Panc1 (cell line): ENCODE data around the gene RHOT2. TPM values are rescaled to one million over a fixed set of nuclear protein-coding genes. Genes with fewer than 3 reads are reported as not detected.

Experiments used
- ATAC-seq: fragments of 200-7000 bp; cut with Tn5 transposase; 2 replicates; pipeline ENCODE4 v1.9.1; 2020; ENCODE audit warnings: mild to moderate bottlenecking, moderate library complexity
- BruUV-seq: library from RNA; stranded (reverse); fragments of 400-500 nt; replicated peaks from 2 replicates; lab custom pipeline; 2021; lab: Mats Ljungman, UMichigan
- CTCF ChIA-PET: fragments of 300-600 bp; sonication (Branson Sonifier 250); formaldehyde crosslinking; loops from one replicate; lab custom pipeline; 2022; ENCODE audit warnings: antibody characterized with exemption; lab: Charles Lee
- POLR2A ChIA-PET: fragments of 300-600 bp; sonication (Branson Sonifier 250); formaldehyde crosslinking; loops from one replicate; lab custom pipeline; 2022; ENCODE audit warnings: antibody characterized with exemption; lab: Charles Lee
- DNase-seq: peaks from one replicate; pipeline ENCODE4 v3.0.0-alpha.2; 2010; ENCODE audit warnings: low read depth, low spot score
- H3K27ac ChIP-seq: 2 replicates; pipeline ENCODE4 v1.5.1; 2011; ENCODE audit warnings: mild to moderate bottlenecking, low read length, inconsistent platforms
- H3K27me3 ChIP-seq: fragments of 200-500 bp; sonication (Bioruptor generic); 2 replicates; pipeline ENCODE4 v1.6.0; 2014; ENCODE audit warnings: low read length, inconsistent platforms; ENCODE audit not compliant: control insufficient read depth, insufficient read depth
- H3K36me3 ChIP-seq: fragments of 200-500 bp; sonication (Bioruptor generic); 2 replicates; pipeline ENCODE4 v1.5.1; 2014; ENCODE audit warnings: inconsistent platforms, mild to moderate bottlenecking, low read length, moderate library complexity; ENCODE audit not compliant: control insufficient read depth, insufficient read depth
- H3K4me1 ChIP-seq: 2 replicates; pipeline ENCODE4 v1.5.1; 2011; ENCODE audit warnings: inconsistent platforms, mild to moderate bottlenecking, low read length, moderate library complexity; ENCODE audit not compliant: control insufficient read depth, insufficient read depth
- H3K4me3 ChIP-seq, 2 experiments: 2 replicates each; pipeline ENCODE4 v1.5.1; 2011 to 2012; ENCODE audit warnings: low read depth in 2 of 2, low read length in 2 of 2, mild to moderate bottlenecking in 2 of 2, inconsistent platforms in 1 of 2, moderate library complexity in 1 of 2
- H3K9me3 ChIP-seq: fragments of 200-500 bp; sonication (Bioruptor generic); 2 replicates; pipeline ENCODE4 v1.5.1; 2014; ENCODE audit warnings: low read depth, mild to moderate bottlenecking, inconsistent platforms, low read length, moderate library complexity; ENCODE audit not compliant: control insufficient read depth, insufficient read depth
- POLR2AphosphoS5 ChIP-seq: IDR thresholded peaks from 2 replicates; pipeline ENCODE4 v1.6.1; 2012; ENCODE audit warnings: mild to moderate bottlenecking, low read depth, low read length, moderate library complexity
- SIN3A ChIP-seq: IDR thresholded peaks from 2 replicates; pipeline ENCODE4 v1.6.1; 2012; ENCODE audit warnings: low read depth, mild to moderate bottlenecking, low read length, moderate library complexity, borderline replicate concordance; ENCODE audit not compliant: insufficient read depth
- TCF7L2 ChIP-seq: IDR thresholded peaks from 2 replicates; pipeline ENCODE4 v1.6.1; 2011; ENCODE audit warnings: mild to moderate bottlenecking, low read depth, low read length, inconsistent platforms
- in situ Hi-C: cut with HindIII; loops from 2 replicates; pipeline ENCODE4 v1.10.0; 2016; ENCODE audit warnings: low sequenced_read_pairs, low pct_unique_long_range_greater_than_20kb
- intact Hi-C: fragments of 100-400 bp; cut with micrococcal nuclease; formaldehyde crosslinking; loops from one replicate; pipeline ENCODE4 v1.10.0; 2022; ENCODE audit not compliant: unreplicated experiment
- total RNA-seq: library from RNA; stranded (reverse); gene quantifications from one replicate; pipeline ENCODE4 v1.2.1, GENCODE V29; 2021; ENCODE audit not compliant: unreplicated experiment
- TF ChIP-seq, protein P1 (sequence below), 2 experiments: IDR thresholded peaks; 2 replicates each; pipeline ENCODE4 v1.6.1; 2011 to 2012; ENCODE audit warnings: low read depth in 2 of 2, control low read depth in 1 of 2, low read length in 1 of 2, mild to moderate bottlenecking in 1 of 2, moderate library complexity in 1 of 2; ENCODE audit not compliant: insufficient read depth in 1 of 2
- TF ChIP-seq, protein P2 (sequence below): fragments of 450-650 bp; IDR thresholded peaks from 2 replicates; pipeline ENCODE4 v1.5.1; 2017; ENCODE audit warnings: mild to moderate bottlenecking

RHOT2 gene
- total RNA-seq, 1 experiment from 2014 or later: 195 TPM

DNA sequence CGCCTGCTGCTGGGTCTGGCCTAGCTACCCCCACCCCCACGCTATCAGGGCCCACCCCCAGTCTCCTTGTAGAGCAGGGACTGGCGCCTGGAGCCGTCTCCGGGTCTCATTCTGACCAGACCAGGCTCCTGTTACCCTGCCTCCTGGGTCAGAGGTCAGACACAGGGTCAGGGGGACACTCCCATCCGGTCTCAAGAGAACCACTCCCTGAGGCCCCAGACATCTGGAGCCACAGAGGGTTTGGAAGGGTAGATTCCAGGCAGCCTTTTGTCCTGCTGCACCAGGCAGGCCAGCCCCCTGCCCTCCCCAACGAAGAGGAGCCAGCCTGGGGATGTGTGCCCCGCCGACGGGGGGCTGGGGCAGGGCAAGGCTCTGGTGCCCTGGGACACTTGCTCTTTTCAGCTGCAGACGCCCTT, 38.1 kb upstream of the RHOT2 start:
- H3K27ac ChIP-seq: peak overlapping the region; percentile 34; the same call in 1 of the 2 replicates
- no peaks in the 10 kb centered on the region for H3K27me3 ChIP-seq
- no peak overlapping the region for H3K4me3 ChIP-seq
- H3K4me1 ChIP-seq: peaks cover 50% of the 10 kb centered on the region
- DNase-seq (no peak), ATAC-seq (peak; percentile 2; the same call in 1 of the 2 replicates)
- no TSS peak for BruUV-seq
- no peaks in the 10 kb centered on the region for H3K36me3 ChIP-seq
- CTCF ChIA-PET: no interaction called here
- POLR2A ChIA-PET: no interaction called here
- in situ Hi-C loops: no loop called here
- TF ChIP-seq POLR2AphosphoS5 (no peak), TCF7L2 (no peak), SIN3A (no peak)
- TF ChIP-seq, protein P1, sequence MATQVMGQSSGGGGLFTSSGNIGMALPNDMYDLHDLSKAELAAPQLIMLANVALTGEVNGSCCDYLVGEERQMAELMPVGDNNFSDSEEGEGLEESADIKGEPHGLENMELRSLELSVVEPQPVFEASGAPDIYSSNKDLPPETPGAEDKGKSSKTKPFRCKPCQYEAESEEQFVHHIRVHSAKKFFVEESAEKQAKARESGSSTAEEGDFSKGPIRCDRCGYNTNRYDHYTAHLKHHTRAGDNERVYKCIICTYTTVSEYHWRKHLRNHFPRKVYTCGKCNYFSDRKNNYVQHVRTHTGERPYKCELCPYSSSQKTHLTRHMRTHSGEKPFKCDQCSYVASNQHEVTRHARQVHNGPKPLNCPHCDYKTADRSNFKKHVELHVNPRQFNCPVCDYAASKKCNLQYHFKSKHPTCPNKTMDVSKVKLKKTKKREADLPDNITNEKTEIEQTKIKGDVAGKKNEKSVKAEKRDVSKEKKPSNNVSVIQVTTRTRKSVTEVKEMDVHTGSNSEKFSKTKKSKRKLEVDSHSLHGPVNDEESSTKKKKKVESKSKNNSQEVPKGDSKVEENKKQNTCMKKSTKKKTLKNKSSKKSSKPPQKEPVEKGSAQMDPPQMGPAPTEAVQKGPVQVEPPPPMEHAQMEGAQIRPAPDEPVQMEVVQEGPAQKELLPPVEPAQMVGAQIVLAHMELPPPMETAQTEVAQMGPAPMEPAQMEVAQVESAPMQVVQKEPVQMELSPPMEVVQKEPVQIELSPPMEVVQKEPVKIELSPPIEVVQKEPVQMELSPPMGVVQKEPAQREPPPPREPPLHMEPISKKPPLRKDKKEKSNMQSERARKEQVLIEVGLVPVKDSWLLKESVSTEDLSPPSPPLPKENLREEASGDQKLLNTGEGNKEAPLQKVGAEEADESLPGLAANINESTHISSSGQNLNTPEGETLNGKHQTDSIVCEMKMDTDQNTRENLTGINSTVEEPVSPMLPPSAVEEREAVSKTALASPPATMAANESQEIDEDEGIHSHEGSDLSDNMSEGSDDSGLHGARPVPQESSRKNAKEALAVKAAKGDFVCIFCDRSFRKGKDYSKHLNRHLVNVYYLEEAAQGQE (IDR thresholded peaks at IDR 0.05; ENCODE audit: insufficient read depth in 1 of 2, low read depth in 2 of 2, low read length in 1 of 2): no peak
- TF ChIP-seq, protein P2, sequence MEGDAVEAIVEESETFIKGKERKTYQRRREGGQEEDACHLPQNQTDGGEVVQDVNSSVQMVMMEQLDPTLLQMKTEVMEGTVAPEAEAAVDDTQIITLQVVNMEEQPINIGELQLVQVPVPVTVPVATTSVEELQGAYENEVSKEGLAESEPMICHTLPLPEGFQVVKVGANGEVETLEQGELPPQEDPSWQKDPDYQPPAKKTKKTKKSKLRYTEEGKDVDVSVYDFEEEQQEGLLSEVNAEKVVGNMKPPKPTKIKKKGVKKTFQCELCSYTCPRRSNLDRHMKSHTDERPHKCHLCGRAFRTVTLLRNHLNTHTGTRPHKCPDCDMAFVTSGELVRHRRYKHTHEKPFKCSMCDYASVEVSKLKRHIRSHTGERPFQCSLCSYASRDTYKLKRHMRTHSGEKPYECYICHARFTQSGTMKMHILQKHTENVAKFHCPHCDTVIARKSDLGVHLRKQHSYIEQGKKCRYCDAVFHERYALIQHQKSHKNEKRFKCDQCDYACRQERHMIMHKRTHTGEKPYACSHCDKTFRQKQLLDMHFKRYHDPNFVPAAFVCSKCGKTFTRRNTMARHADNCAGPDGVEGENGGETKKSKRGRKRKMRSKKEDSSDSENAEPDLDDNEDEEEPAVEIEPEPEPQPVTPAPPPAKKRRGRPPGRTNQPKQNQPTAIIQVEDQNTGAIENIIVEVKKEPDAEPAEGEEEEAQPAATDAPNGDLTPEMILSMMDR: no peak
- no peaks in the 10 kb centered on the region for H3K9me3 ChIP-seq
- intact Hi-C loops: no loop called here

DNA sequence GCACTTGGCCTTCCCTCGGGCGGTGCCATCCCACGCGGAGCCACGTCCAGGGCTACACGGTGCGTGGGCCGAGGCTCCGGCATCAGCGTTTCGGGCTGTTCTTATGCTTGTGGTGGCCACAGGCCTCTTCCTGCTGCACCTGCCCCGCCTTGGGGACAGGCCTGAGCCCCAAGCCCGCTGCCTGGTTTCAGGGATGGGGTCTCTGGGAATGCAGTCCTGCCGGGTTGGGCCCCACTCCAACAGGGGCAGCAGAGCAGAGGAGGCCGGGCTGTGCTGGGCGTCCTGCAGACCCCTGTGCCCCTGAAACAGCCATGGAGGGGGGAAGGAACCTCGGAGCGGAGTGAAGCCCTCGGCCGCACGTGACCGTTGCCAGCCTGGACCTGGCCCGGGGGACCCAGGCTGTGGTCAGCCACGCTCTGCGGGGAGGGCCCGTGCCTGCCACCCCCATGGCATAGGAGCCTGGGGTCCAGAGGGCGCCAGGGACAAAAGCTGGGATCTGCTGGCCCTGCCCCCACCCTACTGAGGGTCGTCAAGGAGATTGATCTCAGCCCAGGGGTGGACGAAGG, 37.6 kb upstream of the RHOT2 start:
- H3K27ac ChIP-seq: peak overlapping the region; percentile 34; the same call in 1 of the 2 replicates
- DNase-seq (no peak), ATAC-seq (peak; percentile 2; the same call in 1 of the 2 replicates)
- no TSS peak for BruUV-seq
- no peaks in the 10 kb centered on the region for H3K36me3 ChIP-seq
- POLR2A ChIA-PET: no interaction called here
- no peaks in the 10 kb centered on the region for H3K27me3 ChIP-seq
- intact Hi-C loops: no loop called here
- in situ Hi-C loops: no loop called here
- CTCF ChIA-PET: no interaction called here
- TF ChIP-seq, protein P2: no peak
- TF ChIP-seq TCF7L2: no peak
- no peak for TF ChIP-seq SIN3A
- no peak for TF ChIP-seq POLR2AphosphoS5
- TF ChIP-seq, protein P1 (IDR thresholded peaks at IDR 0.05; ENCODE audit: insufficient read depth in 1 of 2, low read depth in 2 of 2, low read length in 1 of 2): no peak
- peaks cover 47% of the 10 kb centered on the region for H3K4me1 ChIP-seq
- H3K9me3 ChIP-seq: no peaks in the 10 kb centered on the region
- H3K4me3 ChIP-seq: no peak overlapping the region
